PC-9 (cell line): ENCODE results near the gene GGACT. TPM values are rescaled to one million over a fixed set of nuclear protein-coding genes. Genes with fewer than 3 reads are reported as not detected.

Experiments used
- BruUV-seq: library from RNA; stranded (reverse); fragments of 400-500 nt; replicated peaks from 2 replicates; lab custom pipeline; 2021; lab: Mats Ljungman, UMichigan
- CTCF ChIA-PET: fragments of 300-600 bp; sonication (Branson Sonifier 250); formaldehyde crosslinking; loops from one replicate; lab custom pipeline; 2022; ENCODE audit warnings: antibody characterized with exemption; lab: Charles Lee
- POLR2A ChIA-PET: fragments of 300-600 bp; sonication (Branson Sonifier 250); formaldehyde crosslinking; loops from one replicate; lab custom pipeline; 2022; ENCODE audit warnings: antibody characterized with exemption; ENCODE audit not compliant: unreplicated experiment; lab: Charles Lee
- DNase-seq, 2 experiments: peaks; one replicate each; pipeline versions ENCODE4 v3.0.0 to v3.0.0-alpha.2; 2015 to 2022; ENCODE audit warnings: mixed read lengths in 1 of 2
- H2AFZ ChIP-seq: fragments of 200-600 bp; sonication (generic); 2 replicates; pipeline ENCODE4 v1.8.1; 2017; ENCODE audit warnings: antibody characterized with exemption
- H3F3A ChIP-seq: fragments of 200-600 bp; sonication (generic); 2 replicates; pipeline ENCODE4 v1.8.1; 2017; ENCODE audit warnings: antibody characterized with exemption, mild to moderate bottlenecking, low read depth; ENCODE audit not compliant: insufficient read depth
- H3K27ac ChIP-seq: fragments of 200-600 bp; sonication (generic); 2 replicates; pipeline ENCODE4 v1.6.1; 2016; ENCODE audit warnings: mixed run types
- H3K27me3 ChIP-seq: fragments of 200-600 bp; sonication (generic); 2 replicates; pipeline ENCODE4 v1.6.1; 2016; ENCODE audit warnings: low read depth, mixed run types; ENCODE audit not compliant: insufficient read depth
- H3K36me3 ChIP-seq: fragments of 200-600 bp; sonication (generic); 2 replicates; pipeline ENCODE4 v1.6.1; 2016; ENCODE audit warnings: low read depth, mixed run types
- H3K4me1 ChIP-seq: fragments of 200-600 bp; sonication (generic); replicated peaks from 2 replicates; pipeline ENCODE4 v1.6.1; 2016; ENCODE audit warnings: mixed run types; ENCODE audit not compliant: insufficient read depth
- H3K4me2 ChIP-seq: fragments of 200-600 bp; sonication (generic); 2 replicates; pipeline ENCODE4 v1.6.1; 2017; ENCODE audit warnings: mixed run types
- H3K4me3 ChIP-seq: fragments of 200-600 bp; sonication (generic); 2 replicates; pipeline ENCODE4 v1.6.1; 2016; ENCODE audit warnings: mixed run types
- H3K79me2 ChIP-seq: fragments of 200-600 bp; sonication (generic); 2 replicates; pipeline ENCODE4 v1.6.1; 2017; ENCODE audit warnings: low read depth, mixed run types
- H3K9me2 ChIP-seq: fragments of 200-600 bp; sonication (generic); 2 replicates; pipeline ENCODE4 v1.8.1; 2017; ENCODE audit warnings: mild to moderate bottlenecking; ENCODE audit not compliant: insufficient read depth
- H3K9me3 ChIP-seq: fragments of 200-600 bp; sonication (generic); 2 replicates; pipeline ENCODE4 v1.8.1; 2016; ENCODE audit warnings: low read depth; ENCODE audit not compliant: insufficient read depth
- H4K20me1 ChIP-seq: fragments of 200-600 bp; sonication (generic); 2 replicates; pipeline ENCODE4 v1.8.1; 2017; ENCODE audit not compliant: insufficient read depth
- CTCF ChIP-seq: fragments of 200-600 bp; sonication (generic); conservative IDR thresholded peaks from 2 replicates; pipeline ENCODE4 v1.6.1; 2017; ENCODE audit warnings: mixed run types, antibody characterized with exemption, mild to moderate bottlenecking, moderate library complexity
- EZH2 ChIP-seq: fragments of 200-600 bp; sonication (generic); IDR thresholded peaks from 2 replicates; pipeline ENCODE4 v1.8.0; 2017; ENCODE audit warnings: antibody characterized with exemption, low read depth
- intact Hi-C: fragments of 100-400 bp; cut with micrococcal nuclease; formaldehyde crosslinking; loops from one replicate; pipeline ENCODE4 v1.10.0; 2022; ENCODE audit not compliant: unreplicated experiment
- total RNA-seq: library from RNA; stranded (reverse); gene quantifications from 2 replicates; pipeline ENCODE4 v1.2.3, GENCODE V29; 2021

The GGACT gene
- total RNA-seq, 1 experiment from 2014 or later, result 4.9 TPM

- Histone ChIP-seq H3K9me2 (no peaks in the 10 kb centered on the region), H3K36me3 (no peaks in the 10 kb centered on the region), H3K27me3 (no peaks in the 10 kb centered on the region), H4K20me1 (no peaks in the 10 kb centered on the region), H3K4me1 (peaks cover 11% of the 10 kb centered on the region), H2AFZ (no peak overlapping the region), H3K79me2 (no peaks in the 10 kb centered on the region), H3K27ac (no peak overlapping the region), H3K4me3 (no peak overlapping the region), H3K9me3 (no peaks in the 10 kb centered on the region), H3F3A (peaks cover 3% of the 10 kb centered on the region; the same call in 1 of the 2 replicates), H3K4me2 (no peak overlapping the region)
- DNase-seq, result no peak
- ChIA-PET POLR2A (no interaction called here), CTCF (no interaction called here)
- no TSS peak for BruUV-seq
- intact Hi-C loops, result no loop called here
- TF ChIP-seq CTCF (no peak), EZH2 (no peak)
These were observed 103.3 kb downstream of the GGACT start for GRCh38 chr13:100485265-100485664.

- intact Hi-C loops, result no loop called here
- POLR2A ChIA-PET, result interaction anchor here (0.6 kb wide), 1 partner anchor 9 kb away, joined by 4 read pairs; no protein-coding TSS in a partner anchor
- CTCF ChIA-PET, result no interaction called here
These were observed 103.9 kb downstream of the GGACT start for GRCh38 chr13:100484702-100485101.

GRCh38 chr13:100483841-100484381 is 104.7 kb downstream of the GGACT start:
- no peak overlapping the region for H3K27ac ChIP-seq
- intact Hi-C loops, result loop anchor here (2.0 kb wide), 1 partner anchor 73 kb away; no protein-coding TSS in a partner anchor
- no peaks in the 10 kb centered on the region for H3K79me2 ChIP-seq
- no TSS peak for BruUV-seq
- ChIA-PET CTCF (no interaction called here), POLR2A (interaction anchor here (0.6 kb wide), 1 partner anchor 10 kb away, joined by 4 read pairs; no protein-coding TSS in a partner anchor)
- no peaks in the 10 kb centered on the region for H3K36me3 ChIP-seq
- no peak overlapping the region for H2AFZ ChIP-seq
- TF ChIP-seq CTCF (no peak), EZH2 (no peak)
- H3F3A ChIP-seq, result no peaks in the 10 kb centered on the region
- H3K4me3 ChIP-seq, result no peak overlapping the region
- no peaks in the 10 kb centered on the region for H3K4me1 ChIP-seq
- no peaks in the 10 kb centered on the region for H3K9me3 ChIP-seq
- no peak overlapping the region for H3K4me2 ChIP-seq
- no peaks in the 10 kb centered on the region for H3K9me2 ChIP-seq
- H3K27me3 ChIP-seq, result no peaks in the 10 kb centered on the region
- no peak for DNase-seq
- H4K20me1 ChIP-seq, result no peaks in the 10 kb centered on the region

More at GRCh38 chr13:100484702-100485101, 103.9 kb downstream of the GGACT start:
- no TSS peak for BruUV-seq
- Histone ChIP-seq H3K27me3 (no peaks in the 10 kb centered on the region), H4K20me1 (no peaks in the 10 kb centered on the region), H3K4me1 (peaks cover 6% of the 10 kb centered on the region), H2AFZ (no peak overlapping the region), H3K4me2 (no peak overlapping the region), H3K27ac (no peak overlapping the region), H3K36me3 (no peaks in the 10 kb centered on the region), H3K9me3 (no peaks in the 10 kb centered on the region), H3K79me2 (no peaks in the 10 kb centered on the region), H3K9me2 (no peaks in the 10 kb centered on the region), H3K4me3 (no peak overlapping the region), H3F3A (no peaks in the 10 kb centered on the region)
- DNase-seq, result no peak
- no peak for TF ChIP-seq EZH2
